HEK293 (cell line): ENCODE results near the gene TRIM8.

ENCODE experiments used
- AEBP2 ChIP-seq: fragments of 450-650 bp; formaldehyde crosslinking; IDR thresholded peaks from 2 replicates; pipeline ENCODE4 v1.5.1; 2016; ENCODE audit warnings: missing biosample characterization, missing genetic modification characterization, borderline replicate concordance
- BCL6B ChIP-seq: fragments of 450-650 bp; formaldehyde crosslinking; IDR thresholded peaks from 2 replicates; pipeline ENCODE4 v1.5.1; 2017; ENCODE audit warnings: missing biosample characterization, missing genetic modification characterization
- GLIS1 ChIP-seq: fragments of 450-650 bp; formaldehyde crosslinking; IDR thresholded peaks from 2 replicates; pipeline ENCODE4 v1.5.1; 2016; ENCODE audit warnings: missing biosample characterization, missing genetic modification characterization
- KLF9 ChIP-seq: fragments of 450-650 bp; formaldehyde crosslinking; IDR thresholded peaks from 2 replicates; pipeline ENCODE4 v1.5.1; 2016; ENCODE audit warnings: missing biosample characterization, missing genetic modification characterization, low read depth
- SETDB1 ChIP-seq: IDR thresholded peaks from one replicate; pipeline ENCODE4 v1.6.1; 2017; ENCODE audit warnings: mild to moderate bottlenecking, low read length, moderate library complexity, mixed read lengths; ENCODE audit not compliant: insufficient read length
- ZBTB11 ChIP-seq: fragments of 450-650 bp; formaldehyde crosslinking; conservative IDR thresholded peaks from 2 replicates; pipeline ENCODE4 v1.5.1; 2016; ENCODE audit warnings: low read depth, missing biosample characterization, missing genetic modification characterization
- ZBTB17 ChIP-seq: fragments of 450-650 bp; formaldehyde crosslinking; IDR thresholded peaks from 2 replicates; pipeline ENCODE4 v1.5.1; 2016; ENCODE audit warnings: missing biosample characterization, missing genetic modification characterization
- ZBTB20 ChIP-seq: fragments of 450-650 bp; formaldehyde crosslinking; IDR thresholded peaks from 2 replicates; pipeline ENCODE4 v1.5.1; 2016; ENCODE audit warnings: missing biosample characterization, missing genetic modification characterization
- ZNF132 ChIP-seq: fragments of 450-650 bp; formaldehyde crosslinking; IDR thresholded peaks from 2 replicates; pipeline ENCODE4 v1.5.1; 2017; ENCODE audit warnings: missing biosample characterization, missing genetic modification characterization, borderline replicate concordance
- ZNF140 ChIP-seq: fragments of 450-650 bp; formaldehyde crosslinking; IDR thresholded peaks from 2 replicates; pipeline ENCODE4 v1.5.1; 2016; ENCODE audit warnings: missing biosample characterization, missing genetic modification characterization
- ZNF184 ChIP-seq: fragments of 450-650 bp; IDR thresholded peaks from 2 replicates; pipeline ENCODE4 v1.5.1; 2018; ENCODE audit warnings: missing biosample characterization, mild to moderate bottlenecking, missing genetic modification characterization
- ZNF274 ChIP-seq, 2 experiments: fragments of 200-500 bp in 1 of 2; fragments of 450-650 bp in 1 of 2; sonication (Bioruptor generic) in 1 of 2; formaldehyde crosslinking in 1 of 2; IDR thresholded peaks; 2 replicates each; pipeline versions ENCODE4 v1.5.1 to v1.6.1; 2014 to 2016; ENCODE audit warnings: borderline replicate concordance in 1 of 2, inconsistent platforms in 1 of 2, low read length in 1 of 2, missing biosample characterization in 1 of 2, missing genetic modification characterization in 1 of 2
- ZNF324 ChIP-seq: fragments of 450-650 bp; formaldehyde crosslinking; IDR thresholded peaks from 2 replicates; pipeline ENCODE4 v1.5.1; 2016; ENCODE audit warnings: missing biosample characterization, missing genetic modification characterization
- ZNF561 ChIP-seq: fragments of 450-650 bp; IDR thresholded peaks from 2 replicates; pipeline ENCODE4 v1.5.1; 2018; ENCODE audit warnings: missing biosample characterization, missing genetic modification characterization, borderline replicate concordance
- ZNF621 ChIP-seq: fragments of 450-650 bp; formaldehyde crosslinking; IDR thresholded peaks from 2 replicates; pipeline ENCODE4 v1.5.1; 2017; ENCODE audit warnings: missing biosample characterization, missing genetic modification characterization
- ZNF623 ChIP-seq: fragments of 450-650 bp; formaldehyde crosslinking; IDR thresholded peaks from 2 replicates; pipeline ENCODE4 v1.5.1; 2016; ENCODE audit warnings: missing biosample characterization, missing genetic modification characterization
- ZNF626 ChIP-seq: fragments of 450-650 bp; sonication (Bioruptor Pico); formaldehyde crosslinking; IDR thresholded peaks from 2 replicates; pipeline ENCODE4 v1.5.1; 2018; ENCODE audit warnings: missing biosample characterization, missing genetic modification characterization, inconsistent platforms
- ZNF677 ChIP-seq: fragments of 450-650 bp; IDR thresholded peaks from 2 replicates; pipeline ENCODE4 v1.5.0; 2018; ENCODE audit warnings: missing biosample characterization, mild to moderate bottlenecking, missing genetic modification characterization, moderate library complexity
- ZNF776 ChIP-seq: fragments of 450-650 bp; formaldehyde crosslinking; IDR thresholded peaks from 2 replicates; pipeline ENCODE4 v1.5.0; 2017; ENCODE audit warnings: missing biosample characterization, missing genetic modification characterization, borderline replicate concordance
- ZNF777 ChIP-seq: fragments of 450-650 bp; formaldehyde crosslinking; IDR thresholded peaks from 2 replicates; pipeline ENCODE4 v1.5.1; 2017; ENCODE audit warnings: missing biosample characterization, missing genetic modification characterization, borderline replicate concordance
- ZSCAN16 ChIP-seq: fragments of 450-650 bp; formaldehyde crosslinking; IDR thresholded peaks from 2 replicates; pipeline ENCODE4 v1.5.1; 2016; ENCODE audit warnings: missing biosample characterization, missing genetic modification characterization
- ZSCAN30 ChIP-seq: fragments of 450-650 bp; IDR thresholded peaks from 2 replicates; pipeline ENCODE4 v1.5.1; 2018; ENCODE audit warnings: missing biosample characterization, mild to moderate bottlenecking, missing genetic modification characterization, moderate library complexity
- TF ChIP-seq, protein P1 (sequence below): fragments of 450-650 bp; formaldehyde crosslinking; IDR thresholded peaks from 2 replicates; pipeline ENCODE4 v1.5.1; 2016; ENCODE audit warnings: missing biosample characterization, missing genetic modification characterization
- TF ChIP-seq, protein P2 (sequence below): fragments of 450-650 bp; formaldehyde crosslinking; IDR thresholded peaks from 2 replicates; pipeline ENCODE4 v1.5.1; 2016; ENCODE audit warnings: missing biosample characterization, missing genetic modification characterization, borderline replicate concordance

Gene TRIM8

DNA sequence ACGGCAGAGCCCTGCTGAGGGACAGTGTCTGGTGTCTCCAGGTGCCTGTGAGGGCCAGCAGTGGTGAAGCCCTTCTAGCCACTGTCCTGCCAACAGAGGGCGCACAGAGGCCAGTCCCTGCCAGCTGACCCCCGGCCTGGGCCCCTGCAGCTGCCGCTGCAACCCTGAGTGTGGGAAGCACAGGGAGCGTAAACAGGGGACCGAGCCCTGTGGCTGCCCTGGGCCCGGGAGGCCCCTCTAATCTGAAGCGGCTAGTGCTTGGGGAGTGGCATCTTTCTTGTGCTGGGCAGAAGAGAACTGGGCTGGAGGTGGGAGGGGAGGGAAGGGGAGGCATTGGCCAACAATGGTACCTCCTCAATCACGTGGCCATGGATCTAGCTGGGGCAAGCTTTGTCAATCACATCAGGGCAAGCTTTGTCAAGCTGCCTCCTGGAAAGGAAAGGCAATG is 34.6 kb downstream of the TRIM8 start (continued):
- TF ChIP-seq ZBTB11 (tag by site-specific recombination) (no peak), ZNF777 (tag by site-specific recombination) (no peak), AEBP2 (tag by site-specific recombination) (no peak), ZNF561 (tag by site-specific recombination) (no peak), ZNF623 (tag by site-specific recombination) (no peak), SETDB1 (no peak), ZSCAN16 (tag by site-specific recombination) (no peak), ZBTB17 (tag by site-specific recombination) (no peak; the same call in 1 of the 2 replicates), ZSCAN30 (0 out of 2 replicates have a peak, but pooled peaks have one; percentile 47), ZNF140 (tag by site-specific recombination) (no peak), ZNF132 (tag by site-specific recombination) (no peak), ZBTB20 (tag by site-specific recombination) (peak; percentile 81; the same call in 1 of the 2 replicates), BCL6B (tag by site-specific recombination) (no peak), ZNF184 (tag by site-specific recombination) (no peak), ZNF677 (no peak), GLIS1 (tag by site-specific recombination) (peak; percentile 71), ZNF626 (no peak), ZNF324 (tag by site-specific recombination) (no peak), ZNF776 (no peak), ZNF274 (IDR thresholded peaks at IDR 0.05; ENCODE audit: low read length) (no peak), ZNF274 (tag by site-specific recombination; IDR thresholded peaks at IDR 0.05; ENCODE audit: borderline replicate concordance) (no peak), KLF9 (tag by site-specific recombination) (no peak), ZNF621 (tag by site-specific recombination) (no peak)
- TF ChIP-seq, protein P1, sequence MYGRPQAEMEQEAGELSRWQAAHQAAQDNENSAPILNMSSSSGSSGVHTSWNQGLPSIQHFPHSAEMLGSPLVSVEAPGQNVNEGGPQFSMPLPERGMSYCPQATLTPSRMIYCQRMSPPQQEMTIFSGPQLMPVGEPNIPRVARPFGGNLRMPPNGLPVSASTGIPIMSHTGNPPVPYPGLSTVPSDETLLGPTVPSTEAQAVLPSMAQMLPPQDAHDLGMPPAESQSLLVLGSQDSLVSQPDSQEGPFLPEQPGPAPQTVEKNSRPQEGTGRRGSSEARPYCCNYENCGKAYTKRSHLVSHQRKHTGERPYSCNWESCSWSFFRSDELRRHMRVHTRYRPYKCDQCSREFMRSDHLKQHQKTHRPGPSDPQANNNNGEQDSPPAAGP (tag by site-specific recombination), result no peak
- TF ChIP-seq, protein P2, sequence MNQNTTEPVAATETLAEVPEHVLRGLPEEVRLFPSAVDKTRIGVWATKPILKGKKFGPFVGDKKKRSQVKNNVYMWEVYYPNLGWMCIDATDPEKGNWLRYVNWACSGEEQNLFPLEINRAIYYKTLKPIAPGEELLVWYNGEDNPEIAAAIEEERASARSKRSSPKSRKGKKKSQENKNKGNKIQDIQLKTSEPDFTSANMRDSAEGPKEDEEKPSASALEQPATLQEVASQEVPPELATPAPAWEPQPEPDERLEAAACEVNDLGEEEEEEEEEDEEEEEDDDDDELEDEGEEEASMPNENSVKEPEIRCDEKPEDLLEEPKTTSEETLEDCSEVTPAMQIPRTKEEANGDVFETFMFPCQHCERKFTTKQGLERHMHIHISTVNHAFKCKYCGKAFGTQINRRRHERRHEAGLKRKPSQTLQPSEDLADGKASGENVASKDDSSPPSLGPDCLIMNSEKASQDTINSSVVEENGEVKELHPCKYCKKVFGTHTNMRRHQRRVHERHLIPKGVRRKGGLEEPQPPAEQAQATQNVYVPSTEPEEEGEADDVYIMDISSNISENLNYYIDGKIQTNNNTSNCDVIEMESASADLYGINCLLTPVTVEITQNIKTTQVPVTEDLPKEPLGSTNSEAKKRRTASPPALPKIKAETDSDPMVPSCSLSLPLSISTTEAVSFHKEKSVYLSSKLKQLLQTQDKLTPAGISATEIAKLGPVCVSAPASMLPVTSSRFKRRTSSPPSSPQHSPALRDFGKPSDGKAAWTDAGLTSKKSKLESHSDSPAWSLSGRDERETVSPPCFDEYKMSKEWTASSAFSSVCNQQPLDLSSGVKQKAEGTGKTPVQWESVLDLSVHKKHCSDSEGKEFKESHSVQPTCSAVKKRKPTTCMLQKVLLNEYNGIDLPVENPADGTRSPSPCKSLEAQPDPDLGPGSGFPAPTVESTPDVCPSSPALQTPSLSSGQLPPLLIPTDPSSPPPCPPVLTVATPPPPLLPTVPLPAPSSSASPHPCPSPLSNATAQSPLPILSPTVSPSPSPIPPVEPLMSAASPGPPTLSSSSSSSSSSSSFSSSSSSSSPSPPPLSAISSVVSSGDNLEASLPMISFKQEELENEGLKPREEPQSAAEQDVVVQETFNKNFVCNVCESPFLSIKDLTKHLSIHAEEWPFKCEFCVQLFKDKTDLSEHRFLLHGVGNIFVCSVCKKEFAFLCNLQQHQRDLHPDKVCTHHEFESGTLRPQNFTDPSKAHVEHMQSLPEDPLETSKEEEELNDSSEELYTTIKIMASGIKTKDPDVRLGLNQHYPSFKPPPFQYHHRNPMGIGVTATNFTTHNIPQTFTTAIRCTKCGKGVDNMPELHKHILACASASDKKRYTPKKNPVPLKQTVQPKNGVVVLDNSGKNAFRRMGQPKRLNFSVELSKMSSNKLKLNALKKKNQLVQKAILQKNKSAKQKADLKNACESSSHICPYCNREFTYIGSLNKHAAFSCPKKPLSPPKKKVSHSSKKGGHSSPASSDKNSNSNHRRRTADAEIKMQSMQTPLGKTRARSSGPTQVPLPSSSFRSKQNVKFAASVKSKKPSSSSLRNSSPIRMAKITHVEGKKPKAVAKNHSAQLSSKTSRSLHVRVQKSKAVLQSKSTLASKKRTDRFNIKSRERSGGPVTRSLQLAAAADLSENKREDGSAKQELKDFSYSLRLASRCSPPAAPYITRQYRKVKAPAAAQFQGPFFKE (tag by site-specific recombination), result no peak
